HEK293 (cell line): ENCODE data around the gene KDELR1.

Source experiments
- CTCF ChIP-seq: fragments of 450-650 bp; formaldehyde crosslinking; IDR thresholded peaks from 2 replicates; pipeline ENCODE4 v1.5.1; 2016; ENCODE audit warnings: missing biosample characterization, missing genetic modification characterization
- ELK4 ChIP-seq: IDR thresholded peaks from 2 replicates; pipeline ENCODE4 v1.6.1; 2011; ENCODE audit warnings: mild to moderate bottlenecking, low read depth, low read length, borderline replicate concordance
- HIC1 ChIP-seq: fragments of 450-650 bp; formaldehyde crosslinking; IDR thresholded peaks from 2 replicates; pipeline ENCODE4 v1.5.1; 2016; ENCODE audit warnings: missing biosample characterization, missing genetic modification characterization
- SETDB1 ChIP-seq: IDR thresholded peaks from one replicate; pipeline ENCODE4 v1.6.1; 2017; ENCODE audit warnings: mild to moderate bottlenecking, low read length, moderate library complexity, mixed read lengths; ENCODE audit not compliant: insufficient read length
- ZBTB44 ChIP-seq: fragments of 450-650 bp; IDR thresholded peaks from 2 replicates; pipeline ENCODE4 v1.5.1; 2018; ENCODE audit warnings: missing biosample characterization, mild to moderate bottlenecking, missing genetic modification characterization
- ZNF132 ChIP-seq: fragments of 450-650 bp; formaldehyde crosslinking; IDR thresholded peaks from 2 replicates; pipeline ENCODE4 v1.5.1; 2017; ENCODE audit warnings: missing biosample characterization, missing genetic modification characterization, borderline replicate concordance
- ZNF148 ChIP-seq: fragments of 450-650 bp; formaldehyde crosslinking; IDR thresholded peaks from 2 replicates; pipeline ENCODE4 v1.5.0; 2017; ENCODE audit warnings: missing biosample characterization, missing genetic modification characterization, borderline replicate concordance
- ZNF18 ChIP-seq: fragments of 450-650 bp; formaldehyde crosslinking; IDR thresholded peaks from 2 replicates; pipeline ENCODE4 v1.5.1; 2016; ENCODE audit warnings: missing biosample characterization, missing genetic modification characterization
- ZNF311 ChIP-seq: fragments of 450-650 bp; formaldehyde crosslinking; IDR thresholded peaks from 2 replicates; pipeline ENCODE4 v1.5.1; 2017; ENCODE audit warnings: missing biosample characterization, missing genetic modification characterization, borderline replicate concordance
- ZNF37A ChIP-seq: fragments of 450-650 bp; IDR thresholded peaks from 2 replicates; pipeline ENCODE4 v1.5.1; 2018; ENCODE audit warnings: missing biosample characterization, missing genetic modification characterization
- ZNF580 ChIP-seq: fragments of 450-650 bp; formaldehyde crosslinking; IDR thresholded peaks from 2 replicates; pipeline ENCODE4 v1.5.1; 2016; ENCODE audit warnings: missing biosample characterization, missing genetic modification characterization
- ZNF623 ChIP-seq: fragments of 450-650 bp; formaldehyde crosslinking; IDR thresholded peaks from 2 replicates; pipeline ENCODE4 v1.5.1; 2016; ENCODE audit warnings: missing biosample characterization, missing genetic modification characterization
- ZNF701 ChIP-seq: fragments of 450-650 bp; formaldehyde crosslinking; IDR thresholded peaks from 2 replicates; pipeline ENCODE4 v1.5.1; 2016; ENCODE audit warnings: missing biosample characterization, missing genetic modification characterization
- ZNF768 ChIP-seq: fragments of 450-650 bp; formaldehyde crosslinking; IDR thresholded peaks from 2 replicates; pipeline ENCODE4 v1.5.1; 2018; ENCODE audit warnings: missing biosample characterization, mild to moderate bottlenecking, missing genetic modification characterization
- ZNF777 ChIP-seq: fragments of 450-650 bp; formaldehyde crosslinking; IDR thresholded peaks from 2 replicates; pipeline ENCODE4 v1.5.1; 2017; ENCODE audit warnings: missing biosample characterization, missing genetic modification characterization, borderline replicate concordance
- TF ChIP-seq, protein P1 (sequence below): fragments of 450-650 bp; formaldehyde crosslinking; IDR thresholded peaks from 2 replicates; pipeline ENCODE4 v1.5.1; 2017; ENCODE audit warnings: missing biosample characterization, missing genetic modification characterization
- TF ChIP-seq, protein P2 (sequence below): sonication (generic); formaldehyde crosslinking; IDR thresholded peaks from 2 replicates; pipeline ENCODE4 v1.8.1; 2022; ENCODE audit warnings: mild to moderate bottlenecking, moderate library complexity, missing genetic modification reagents
- TF ChIP-seq, protein P3 (sequence below): fragments of 450-650 bp; formaldehyde crosslinking; IDR thresholded peaks from 2 replicates; pipeline ENCODE4 v1.5.1; 2016; ENCODE audit warnings: missing biosample characterization, missing genetic modification characterization

Gene KDELR1

GRCh38 chr19:48332662-48333466 lies 58.5 kb downstream of the KDELR1 start (continued):
- TF ChIP-seq, protein P1, sequence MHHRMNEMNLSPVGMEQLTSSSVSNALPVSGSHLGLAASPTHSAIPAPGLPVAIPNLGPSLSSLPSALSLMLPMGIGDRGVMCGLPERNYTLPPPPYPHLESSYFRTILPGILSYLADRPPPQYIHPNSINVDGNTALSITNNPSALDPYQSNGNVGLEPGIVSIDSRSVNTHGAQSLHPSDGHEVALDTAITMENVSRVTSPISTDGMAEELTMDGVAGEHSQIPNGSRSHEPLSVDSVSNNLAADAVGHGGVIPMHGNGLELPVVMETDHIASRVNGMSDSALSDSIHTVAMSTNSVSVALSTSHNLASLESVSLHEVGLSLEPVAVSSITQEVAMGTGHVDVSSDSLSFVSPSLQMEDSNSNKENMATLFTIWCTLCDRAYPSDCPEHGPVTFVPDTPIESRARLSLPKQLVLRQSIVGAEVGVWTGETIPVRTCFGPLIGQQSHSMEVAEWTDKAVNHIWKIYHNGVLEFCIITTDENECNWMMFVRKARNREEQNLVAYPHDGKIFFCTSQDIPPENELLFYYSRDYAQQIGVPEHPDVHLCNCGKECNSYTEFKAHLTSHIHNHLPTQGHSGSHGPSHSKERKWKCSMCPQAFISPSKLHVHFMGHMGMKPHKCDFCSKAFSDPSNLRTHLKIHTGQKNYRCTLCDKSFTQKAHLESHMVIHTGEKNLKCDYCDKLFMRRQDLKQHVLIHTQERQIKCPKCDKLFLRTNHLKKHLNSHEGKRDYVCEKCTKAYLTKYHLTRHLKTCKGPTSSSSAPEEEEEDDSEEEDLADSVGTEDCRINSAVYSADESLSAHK (tag by site-specific recombination) = peak; percentile 30; the same call in 1 of the 2 replicates
- TF ChIP-seq ZBTB44 (peak; percentile 90), ZNF148 (tag by site-specific recombination) (no peak), ZNF132 (tag by site-specific recombination) (no peak), ZNF768 (no peak), HIC1 (tag by site-specific recombination) (no peak), ZNF37A (tag by site-specific recombination) (no peak), ZNF701 (tag by site-specific recombination) (no peak), ZNF311 (no peak), SETDB1 (no peak), ELK4 (no peak), ZNF18 (tag by site-specific recombination) (no peak), ZNF580 (tag by site-specific recombination) (peak; percentile 36; the same call in 1 of the 2 replicates), CTCF (tag by site-specific recombination) (no peak), ZNF777 (no peak), ZNF623 (tag by site-specific recombination) (no peak)
- TF ChIP-seq, protein P2, sequence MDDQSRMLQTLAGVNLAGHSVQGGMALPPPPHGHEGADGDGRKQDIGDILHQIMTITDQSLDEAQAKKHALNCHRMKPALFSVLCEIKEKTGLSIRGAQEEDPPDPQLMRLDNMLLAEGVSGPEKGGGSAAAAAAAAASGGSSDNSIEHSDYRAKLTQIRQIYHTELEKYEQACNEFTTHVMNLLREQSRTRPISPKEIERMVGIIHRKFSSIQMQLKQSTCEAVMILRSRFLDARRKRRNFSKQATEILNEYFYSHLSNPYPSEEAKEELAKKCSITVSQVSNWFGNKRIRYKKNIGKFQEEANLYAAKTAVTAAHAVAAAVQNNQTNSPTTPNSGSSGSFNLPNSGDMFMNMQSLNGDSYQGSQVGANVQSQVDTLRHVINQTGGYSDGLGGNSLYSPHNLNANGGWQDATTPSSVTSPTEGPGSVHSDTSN (CRISPR knock-in tag) = peak; percentile 85
- TF ChIP-seq, protein P3, sequence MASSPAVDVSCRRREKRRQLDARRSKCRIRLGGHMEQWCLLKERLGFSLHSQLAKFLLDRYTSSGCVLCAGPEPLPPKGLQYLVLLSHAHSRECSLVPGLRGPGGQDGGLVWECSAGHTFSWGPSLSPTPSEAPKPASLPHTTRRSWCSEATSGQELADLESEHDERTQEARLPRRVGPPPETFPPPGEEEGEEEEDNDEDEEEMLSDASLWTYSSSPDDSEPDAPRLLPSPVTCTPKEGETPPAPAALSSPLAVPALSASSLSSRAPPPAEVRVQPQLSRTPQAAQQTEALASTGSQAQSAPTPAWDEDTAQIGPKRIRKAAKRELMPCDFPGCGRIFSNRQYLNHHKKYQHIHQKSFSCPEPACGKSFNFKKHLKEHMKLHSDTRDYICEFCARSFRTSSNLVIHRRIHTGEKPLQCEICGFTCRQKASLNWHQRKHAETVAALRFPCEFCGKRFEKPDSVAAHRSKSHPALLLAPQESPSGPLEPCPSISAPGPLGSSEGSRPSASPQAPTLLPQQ = peak; percentile 60; the same call in 1 of the 2 replicates
